Neural cell (in vitro differentiated cells): Measurements from ENCODE around the gene SSTR4.

ENCODE experiments used
- EP300 ChIP-seq: fragments of 450-650 bp; conservative IDR thresholded peaks from 2 replicates; pipeline ENCODE4 v1.6.1; 2014; ENCODE audit warnings: antibody characterized with exemption, mild to moderate bottlenecking, moderate library complexity; ENCODE audit not compliant: poor library complexity, severe bottlenecking
- EZH2 ChIP-seq: fragments of 200-600, 300-800 bp; shearing (Covaris generic), sonication (generic); IDR thresholded peaks from 2 replicates; pipeline ENCODE4 v1.6.1; 2014; ENCODE audit warnings: antibody characterized with exemption, low read length, borderline replicate concordance, mild to moderate bottlenecking; ENCODE audit not compliant: insufficient read depth, poor library complexity, severe bottlenecking
- MXI1 ChIP-seq: fragments of 450-650 bp; conservative IDR thresholded peaks from 2 replicates; pipeline ENCODE4 v1.6.1; 2014; ENCODE audit warnings: antibody characterized with exemption, mild to moderate bottlenecking; ENCODE audit not compliant: poor library complexity, severe bottlenecking
- POLR2AphosphoS5 ChIP-seq: IDR thresholded peaks from 2 replicates; pipeline ENCODE4 v1.6.1; 2012
- RAD21 ChIP-seq: fragments of 450-650 bp; conservative IDR thresholded peaks from 2 replicates; pipeline ENCODE4 v1.6.1; 2014; ENCODE audit warnings: antibody characterized with exemption, mild to moderate bottlenecking, moderate library complexity
- SMC3 ChIP-seq: fragments of 450-650 bp; conservative IDR thresholded peaks from 2 replicates; pipeline ENCODE4 v1.6.1; 2014; ENCODE audit warnings: antibody characterized with exemption, mild to moderate bottlenecking, moderate library complexity; ENCODE audit not compliant: poor library complexity
- TAF1 ChIP-seq: IDR thresholded peaks from 2 replicates; pipeline ENCODE4 v1.6.1; 2012; ENCODE audit warnings: low read depth
- TF ChIP-seq, protein P1 (sequence below): fragments of 450-650 bp; IDR thresholded peaks from 2 replicates; pipeline ENCODE4 v1.5.1; 2014; ENCODE audit warnings: antibody characterized with exemption, mild to moderate bottlenecking, moderate library complexity; ENCODE audit not compliant: poor library complexity, severe bottlenecking
- TF ChIP-seq, protein P2 (sequence below): IDR thresholded peaks from 2 replicates; pipeline ENCODE4 v1.6.1; 2012; ENCODE audit warnings: borderline replicate concordance

DNA sequence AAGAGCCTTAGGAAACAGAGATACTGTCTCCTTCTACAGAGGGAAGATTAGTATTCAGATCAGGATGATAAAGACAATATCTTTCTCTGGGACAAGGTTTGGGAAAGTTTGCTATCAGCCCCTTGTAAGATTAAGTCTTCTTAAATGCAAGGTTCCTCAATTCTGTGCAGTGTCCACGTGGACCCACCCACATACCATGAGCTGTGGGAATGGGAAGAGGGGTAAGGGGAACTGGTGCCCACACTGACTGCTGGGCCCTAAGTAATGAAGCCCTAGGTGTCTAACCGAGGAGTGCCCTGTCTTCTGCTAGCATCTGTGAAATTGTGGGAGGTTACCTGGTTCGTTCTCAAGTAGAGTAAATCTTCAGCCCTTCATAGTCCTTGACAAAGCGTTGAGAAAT, 5.8 kb upstream of the SSTR4 start:
- TF ChIP-seq, protein P1, sequence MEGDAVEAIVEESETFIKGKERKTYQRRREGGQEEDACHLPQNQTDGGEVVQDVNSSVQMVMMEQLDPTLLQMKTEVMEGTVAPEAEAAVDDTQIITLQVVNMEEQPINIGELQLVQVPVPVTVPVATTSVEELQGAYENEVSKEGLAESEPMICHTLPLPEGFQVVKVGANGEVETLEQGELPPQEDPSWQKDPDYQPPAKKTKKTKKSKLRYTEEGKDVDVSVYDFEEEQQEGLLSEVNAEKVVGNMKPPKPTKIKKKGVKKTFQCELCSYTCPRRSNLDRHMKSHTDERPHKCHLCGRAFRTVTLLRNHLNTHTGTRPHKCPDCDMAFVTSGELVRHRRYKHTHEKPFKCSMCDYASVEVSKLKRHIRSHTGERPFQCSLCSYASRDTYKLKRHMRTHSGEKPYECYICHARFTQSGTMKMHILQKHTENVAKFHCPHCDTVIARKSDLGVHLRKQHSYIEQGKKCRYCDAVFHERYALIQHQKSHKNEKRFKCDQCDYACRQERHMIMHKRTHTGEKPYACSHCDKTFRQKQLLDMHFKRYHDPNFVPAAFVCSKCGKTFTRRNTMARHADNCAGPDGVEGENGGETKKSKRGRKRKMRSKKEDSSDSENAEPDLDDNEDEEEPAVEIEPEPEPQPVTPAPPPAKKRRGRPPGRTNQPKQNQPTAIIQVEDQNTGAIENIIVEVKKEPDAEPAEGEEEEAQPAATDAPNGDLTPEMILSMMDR, result no peak
- no peak for TF ChIP-seq SMC3
- TF ChIP-seq RAD21, result no peak
- TF ChIP-seq EZH2, result no peak
- TF ChIP-seq TAF1, result no peak
- TF ChIP-seq POLR2AphosphoS5, result no peak
- no peak for TF ChIP-seq EP300
- no peak for TF ChIP-seq MXI1
- TF ChIP-seq, protein P2, sequence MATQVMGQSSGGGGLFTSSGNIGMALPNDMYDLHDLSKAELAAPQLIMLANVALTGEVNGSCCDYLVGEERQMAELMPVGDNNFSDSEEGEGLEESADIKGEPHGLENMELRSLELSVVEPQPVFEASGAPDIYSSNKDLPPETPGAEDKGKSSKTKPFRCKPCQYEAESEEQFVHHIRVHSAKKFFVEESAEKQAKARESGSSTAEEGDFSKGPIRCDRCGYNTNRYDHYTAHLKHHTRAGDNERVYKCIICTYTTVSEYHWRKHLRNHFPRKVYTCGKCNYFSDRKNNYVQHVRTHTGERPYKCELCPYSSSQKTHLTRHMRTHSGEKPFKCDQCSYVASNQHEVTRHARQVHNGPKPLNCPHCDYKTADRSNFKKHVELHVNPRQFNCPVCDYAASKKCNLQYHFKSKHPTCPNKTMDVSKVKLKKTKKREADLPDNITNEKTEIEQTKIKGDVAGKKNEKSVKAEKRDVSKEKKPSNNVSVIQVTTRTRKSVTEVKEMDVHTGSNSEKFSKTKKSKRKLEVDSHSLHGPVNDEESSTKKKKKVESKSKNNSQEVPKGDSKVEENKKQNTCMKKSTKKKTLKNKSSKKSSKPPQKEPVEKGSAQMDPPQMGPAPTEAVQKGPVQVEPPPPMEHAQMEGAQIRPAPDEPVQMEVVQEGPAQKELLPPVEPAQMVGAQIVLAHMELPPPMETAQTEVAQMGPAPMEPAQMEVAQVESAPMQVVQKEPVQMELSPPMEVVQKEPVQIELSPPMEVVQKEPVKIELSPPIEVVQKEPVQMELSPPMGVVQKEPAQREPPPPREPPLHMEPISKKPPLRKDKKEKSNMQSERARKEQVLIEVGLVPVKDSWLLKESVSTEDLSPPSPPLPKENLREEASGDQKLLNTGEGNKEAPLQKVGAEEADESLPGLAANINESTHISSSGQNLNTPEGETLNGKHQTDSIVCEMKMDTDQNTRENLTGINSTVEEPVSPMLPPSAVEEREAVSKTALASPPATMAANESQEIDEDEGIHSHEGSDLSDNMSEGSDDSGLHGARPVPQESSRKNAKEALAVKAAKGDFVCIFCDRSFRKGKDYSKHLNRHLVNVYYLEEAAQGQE, result no peak
